ENCODE results near the gene HEXIM2.

HEXIM2 gene

DNA sequence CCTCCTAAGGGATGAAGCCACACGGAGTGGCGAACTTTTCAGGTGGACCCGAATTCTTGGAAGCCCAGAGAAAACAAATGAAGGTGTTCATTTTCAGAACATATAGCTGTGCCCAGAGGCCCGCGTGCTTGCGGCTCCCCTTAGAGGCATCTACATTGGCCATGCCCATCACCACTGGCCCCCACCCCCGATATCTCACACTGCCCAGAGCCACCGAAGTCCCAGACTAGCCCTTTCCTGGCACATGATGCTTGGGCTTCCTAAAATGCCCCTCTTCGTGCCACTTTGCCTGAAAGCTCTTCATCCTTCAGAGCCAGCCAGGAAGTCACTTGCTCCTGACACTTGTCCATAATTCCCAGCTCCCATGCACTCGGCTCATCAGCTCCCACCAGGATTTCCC lies 15.5 kb upstream of the HEXIM2 start:
- DNase-seq (ENCODE audit: low read depth): no peak
- TF ChIP-seq, protein P1, sequence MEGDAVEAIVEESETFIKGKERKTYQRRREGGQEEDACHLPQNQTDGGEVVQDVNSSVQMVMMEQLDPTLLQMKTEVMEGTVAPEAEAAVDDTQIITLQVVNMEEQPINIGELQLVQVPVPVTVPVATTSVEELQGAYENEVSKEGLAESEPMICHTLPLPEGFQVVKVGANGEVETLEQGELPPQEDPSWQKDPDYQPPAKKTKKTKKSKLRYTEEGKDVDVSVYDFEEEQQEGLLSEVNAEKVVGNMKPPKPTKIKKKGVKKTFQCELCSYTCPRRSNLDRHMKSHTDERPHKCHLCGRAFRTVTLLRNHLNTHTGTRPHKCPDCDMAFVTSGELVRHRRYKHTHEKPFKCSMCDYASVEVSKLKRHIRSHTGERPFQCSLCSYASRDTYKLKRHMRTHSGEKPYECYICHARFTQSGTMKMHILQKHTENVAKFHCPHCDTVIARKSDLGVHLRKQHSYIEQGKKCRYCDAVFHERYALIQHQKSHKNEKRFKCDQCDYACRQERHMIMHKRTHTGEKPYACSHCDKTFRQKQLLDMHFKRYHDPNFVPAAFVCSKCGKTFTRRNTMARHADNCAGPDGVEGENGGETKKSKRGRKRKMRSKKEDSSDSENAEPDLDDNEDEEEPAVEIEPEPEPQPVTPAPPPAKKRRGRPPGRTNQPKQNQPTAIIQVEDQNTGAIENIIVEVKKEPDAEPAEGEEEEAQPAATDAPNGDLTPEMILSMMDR (IDR thresholded peaks at IDR 0.05; ENCODE audit: low read depth, low read length, missing control alignments): no peak
- no peak overlapping the region for H3K4me3 ChIP-seq (ENCODE audit: low read depth, low read length)

DNA sequence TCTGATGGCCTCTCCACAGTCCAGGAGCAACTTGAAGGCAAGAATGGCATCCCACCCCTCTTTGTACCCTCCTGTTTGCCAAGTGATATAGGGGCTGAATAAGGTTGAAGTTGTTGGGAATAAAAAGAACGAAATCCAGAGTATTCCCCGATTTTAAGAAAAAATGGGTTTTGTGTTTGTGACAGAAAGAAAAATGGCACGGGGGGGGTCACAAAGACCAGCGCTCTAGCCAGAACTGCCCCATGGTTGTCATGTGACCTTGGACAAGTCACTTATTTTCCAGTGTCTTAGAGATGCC lies 15.1 kb upstream of the HEXIM2 start:
- no peak for DNase-seq (ENCODE audit: low read depth)
- TF ChIP-seq, protein P1 (IDR thresholded peaks at IDR 0.05; ENCODE audit: low read depth, low read length, missing control alignments): no peak
- peak overlapping the region; percentile 71 for H3K4me3 ChIP-seq (ENCODE audit: low read depth, low read length)

DNA sequence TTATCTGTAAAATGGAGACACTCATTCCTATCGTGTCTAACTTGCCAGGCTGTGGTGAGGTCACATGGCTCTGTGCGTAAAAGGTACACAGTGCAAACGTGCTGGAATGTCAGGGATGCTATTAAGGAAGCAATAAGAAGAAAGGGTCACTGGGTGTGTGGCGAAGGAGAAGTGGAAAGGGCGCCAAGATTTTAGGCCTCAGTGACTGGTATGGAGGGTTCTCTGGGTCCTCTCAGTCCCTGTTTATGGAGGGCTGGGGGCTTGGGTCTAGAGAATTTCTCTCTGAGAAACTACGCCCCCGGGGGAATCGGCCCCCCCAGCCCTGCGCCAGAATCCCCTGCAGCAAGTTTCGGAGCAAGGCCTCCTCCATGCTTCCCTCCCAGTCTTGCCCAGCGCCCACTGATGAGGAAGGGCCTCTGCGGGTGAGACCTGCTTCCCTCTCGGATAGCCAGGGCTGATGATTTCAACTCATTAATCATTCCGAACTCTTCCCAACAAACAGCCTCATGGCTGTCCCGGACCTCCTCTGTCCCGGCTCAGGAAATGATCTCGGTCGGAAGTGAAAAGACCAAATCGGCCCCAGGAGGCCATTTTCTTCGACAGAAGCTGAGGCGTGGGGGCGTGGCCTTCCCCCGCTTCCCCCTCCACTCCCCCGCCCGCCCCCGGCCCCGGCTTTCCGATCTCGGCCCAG lies 14.6 kb upstream of the HEXIM2 start:
- no peak for DNase-seq (ENCODE audit: low read depth)
- peak overlapping the region; percentile 71 for H3K4me3 ChIP-seq (ENCODE audit: low read depth, low read length)
- TF ChIP-seq, protein P1 (IDR thresholded peaks at IDR 0.05; ENCODE audit: low read depth, low read length, missing control alignments): no peak

DNA sequence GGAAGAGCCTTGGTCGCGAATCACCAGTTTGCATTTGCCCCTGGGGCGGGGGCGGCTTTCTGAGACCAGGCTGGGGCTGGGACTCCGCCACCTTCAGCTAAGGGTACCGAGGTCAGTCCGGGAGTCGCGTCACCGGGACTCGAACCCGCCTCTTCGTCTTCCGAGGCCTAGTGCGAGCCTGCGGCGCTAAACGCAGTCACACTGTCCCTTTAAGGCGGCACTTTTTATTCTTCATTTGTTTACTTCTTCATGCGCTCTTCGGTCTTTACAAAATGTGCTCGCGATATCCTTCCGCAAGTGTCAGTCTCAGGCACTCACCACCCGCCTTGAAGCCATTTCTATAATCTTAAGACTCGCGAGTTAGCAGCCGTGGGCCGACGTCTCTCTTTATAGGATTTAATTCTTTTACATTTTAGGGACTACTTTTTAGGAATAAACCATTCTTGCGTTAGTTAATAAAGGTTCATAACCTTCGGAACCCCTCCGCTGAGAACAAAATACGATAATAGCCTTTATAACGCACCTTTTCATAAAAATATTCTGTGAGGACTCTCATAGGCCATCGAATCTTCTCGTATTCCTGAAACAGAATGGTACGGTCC lies 14.0 kb upstream of the HEXIM2 start:
- H3K4me3 ChIP-seq (ENCODE audit: low read depth, low read length): peak overlapping the region; percentile 71
- DNase-seq (ENCODE audit: low read depth): peak; percentile 91
- TF ChIP-seq, protein P1 (IDR thresholded peaks at IDR 0.05; ENCODE audit: low read depth, low read length, missing control alignments): no peak

DNA sequence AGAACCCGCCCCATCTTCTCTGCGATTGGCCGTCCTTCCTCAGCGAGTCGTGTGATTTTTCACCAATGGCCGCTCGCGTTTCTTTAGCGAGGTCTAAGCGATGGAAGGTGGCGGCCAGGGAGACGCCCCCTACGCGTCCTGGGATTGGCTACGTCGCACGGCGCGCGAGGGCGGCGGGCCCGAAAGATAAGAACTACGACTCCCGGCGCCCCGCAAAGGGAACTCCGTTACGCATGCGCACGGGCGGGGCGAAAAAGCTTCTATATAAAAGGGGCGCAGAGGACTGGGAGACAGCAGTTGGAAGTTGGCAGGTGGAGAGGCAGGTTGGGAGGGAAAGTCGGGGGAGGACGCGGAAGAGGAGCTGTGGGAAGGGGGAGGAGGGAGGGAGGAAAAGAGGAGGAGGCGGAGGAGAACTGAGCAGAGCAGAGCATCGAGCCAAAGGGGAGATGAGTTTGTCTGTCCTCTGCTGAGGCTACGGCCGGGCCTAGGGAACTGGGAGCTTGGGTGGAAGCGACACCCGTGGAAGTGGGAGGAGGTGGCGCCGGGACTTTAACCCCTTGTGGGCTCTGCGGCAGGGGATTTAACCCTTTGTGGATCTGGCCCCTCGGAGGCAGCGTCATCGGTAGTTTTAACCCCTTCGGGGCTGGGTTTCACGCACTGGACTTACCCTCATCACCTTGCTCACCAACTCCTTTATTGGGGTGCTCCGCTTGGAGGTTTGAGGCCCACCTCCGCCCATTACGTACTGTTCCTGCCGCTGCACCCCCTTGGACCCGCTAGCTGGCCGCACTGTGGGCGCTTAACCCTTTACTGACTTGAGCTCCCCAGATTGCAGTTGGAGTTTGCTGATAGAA lies 13.3 kb upstream of the HEXIM2 start, which contains the start of gene HEXIM1:
Gene HEXIM1, plus strand, starts transcription at position 293 of the 854 bp plus-strand sequence. CDS start 716 bp downstream, outside the sequence.
- DNase-seq (ENCODE audit: low read depth): peak; percentile 99
- H3K4me3 ChIP-seq (ENCODE audit: low read depth, low read length): peak within 1 kb of the TSS; percentile 74
- TF ChIP-seq, protein P1 (IDR thresholded peaks at IDR 0.05; ENCODE audit: low read depth, low read length, missing control alignments): no peak

DNA sequence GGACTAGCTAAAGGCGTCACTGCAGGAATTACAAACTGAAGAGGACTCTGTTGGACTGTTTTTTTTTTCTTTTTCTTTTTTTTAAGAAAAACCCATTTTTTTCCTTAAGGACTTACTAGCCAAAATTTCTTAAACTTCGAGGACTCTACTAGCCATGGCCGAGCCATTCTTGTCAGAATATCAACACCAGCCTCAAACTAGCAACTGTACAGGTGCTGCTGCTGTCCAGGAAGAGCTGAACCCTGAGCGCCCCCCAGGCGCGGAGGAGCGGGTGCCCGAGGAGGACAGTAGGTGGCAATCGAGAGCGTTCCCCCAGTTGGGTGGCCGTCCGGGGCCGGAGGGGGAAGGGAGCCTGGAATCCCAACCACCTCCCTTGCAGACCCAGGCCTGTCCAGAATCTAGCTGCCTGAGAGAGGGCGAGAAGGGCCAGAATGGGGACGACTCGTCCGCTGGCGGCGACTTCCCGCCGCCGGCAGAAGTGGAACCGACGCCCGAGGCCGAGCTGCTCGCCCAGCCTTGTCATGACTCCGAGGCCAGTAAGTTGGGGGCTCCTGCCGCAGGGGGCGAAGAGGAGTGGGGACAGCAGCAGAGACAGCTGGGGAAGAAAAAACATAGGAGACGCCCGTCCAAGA lies 12.5 kb upstream of the HEXIM2 start:
- TF ChIP-seq, protein P1 (IDR thresholded peaks at IDR 0.05; ENCODE audit: low read depth, low read length, missing control alignments): peak; percentile 86
- DNase-seq (ENCODE audit: low read depth): no peak
- H3K4me3 ChIP-seq (ENCODE audit: low read depth, low read length): peak overlapping the region; percentile 74
